Esophagus muscularis mucosa (tissue), 3 donors: ENCODE results near the gene TNFAIP2.

Experiments
- CTCF ChIP-seq, 3 experiments: fragments of 200-600 bp in 2 of 3; fragments of 450-650 bp in 1 of 3; sonication (generic) in 2 of 3; IDR thresholded peaks; one replicate each; pipeline ENCODE4 v1.5.1; 2017 to 2019; ENCODE audit warnings: antibody characterized with exemption in 3 of 3, mild to moderate bottlenecking in 2 of 3, moderate library complexity in 1 of 3
- POLR2A ChIP-seq: fragments of 450-650 bp; IDR thresholded peaks from one replicate; pipeline ENCODE4 v1.6.1; 2017; ENCODE audit warnings: antibody characterized with exemption, moderate library complexity, mild to moderate bottlenecking, low read depth
- POLR2AphosphoS5 ChIP-seq, 2 donors: sonication (generic); formaldehyde crosslinking; IDR thresholded peaks; one replicate each; pipeline ENCODE4 v1.6.1; 2017; ENCODE audit warnings: antibody characterized with exemption in 2 of 2

DNA sequence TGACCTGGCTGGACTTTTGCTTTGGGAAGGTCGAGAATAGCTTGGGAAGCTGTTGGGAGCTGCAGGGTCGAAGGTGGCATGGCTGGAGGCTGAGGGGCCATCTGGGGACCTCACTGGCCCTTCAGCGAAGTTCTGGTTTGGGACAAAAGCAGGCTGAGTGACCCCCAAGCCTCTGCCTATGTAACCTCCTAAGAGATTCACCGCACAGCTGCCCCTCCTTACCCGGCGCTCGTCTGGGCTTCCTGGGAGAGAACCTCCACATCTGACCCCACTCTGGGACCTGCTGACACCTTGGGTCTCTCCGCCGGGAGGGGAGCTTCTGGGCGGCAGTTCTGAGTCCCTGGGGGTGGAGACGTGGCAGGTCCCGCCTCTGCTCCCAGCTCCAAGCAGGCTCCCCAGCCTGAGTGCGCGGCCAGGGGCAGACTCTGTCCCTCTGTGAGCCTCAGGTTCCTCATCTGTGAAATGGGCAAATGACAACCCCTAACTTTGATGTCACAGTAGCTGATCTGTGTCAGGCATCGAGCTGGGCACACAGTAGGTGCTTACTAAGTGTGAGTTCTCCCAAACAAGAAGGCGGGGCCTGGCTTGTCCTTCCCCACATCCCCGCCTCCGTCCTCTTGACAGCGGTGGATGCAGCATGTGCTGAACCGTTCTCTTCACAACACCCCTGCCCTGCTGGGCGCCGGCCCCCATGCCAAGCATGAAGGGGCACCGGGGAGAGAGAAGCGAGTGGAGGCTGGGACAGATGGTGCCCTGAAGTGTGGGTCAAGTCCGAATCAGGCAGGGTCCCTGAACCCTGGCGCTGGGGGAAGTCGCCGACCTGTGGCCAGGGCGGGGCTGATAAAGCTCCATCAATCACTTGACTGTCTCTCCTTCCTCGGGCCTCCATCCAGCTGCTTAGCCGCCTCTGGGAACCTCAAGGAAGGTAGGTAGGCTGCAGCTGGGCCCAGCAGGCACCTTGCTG, 25.0 kb upstream of the TNFAIP2 start:
- TF ChIP-seq POLR2AphosphoS5 (IDR thresholded peaks at IDR 0.05) = no peak
- no peak for TF ChIP-seq POLR2A
- no peak for TF ChIP-seq CTCF (IDR thresholded peaks at IDR 0.05)
